Measurements from ENCODE around the gene C5orf22.

DNA sequence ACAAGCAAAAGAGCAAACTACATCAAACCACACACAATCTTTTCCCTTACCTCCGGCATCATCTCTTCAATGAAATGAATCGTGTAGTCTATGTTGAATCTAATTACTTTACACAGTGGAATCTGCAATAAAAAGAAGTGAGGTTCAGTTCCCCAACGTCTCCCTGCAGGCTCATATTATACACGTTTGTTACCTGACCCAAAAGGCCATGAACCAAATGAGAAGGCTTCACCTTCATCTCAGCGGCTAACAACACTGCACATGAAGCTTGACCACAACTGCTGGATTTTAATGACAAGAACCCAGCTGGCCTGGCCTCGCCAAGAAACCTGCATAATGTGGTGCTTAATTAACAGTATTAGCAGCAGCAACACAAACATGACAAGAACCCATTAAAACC, 45.7 kb upstream of the C5orf22 start:
- TF ChIP-seq POLR2A (IDR thresholded peaks at IDR 0.05), result no peak
- TF ChIP-seq, protein P1, sequence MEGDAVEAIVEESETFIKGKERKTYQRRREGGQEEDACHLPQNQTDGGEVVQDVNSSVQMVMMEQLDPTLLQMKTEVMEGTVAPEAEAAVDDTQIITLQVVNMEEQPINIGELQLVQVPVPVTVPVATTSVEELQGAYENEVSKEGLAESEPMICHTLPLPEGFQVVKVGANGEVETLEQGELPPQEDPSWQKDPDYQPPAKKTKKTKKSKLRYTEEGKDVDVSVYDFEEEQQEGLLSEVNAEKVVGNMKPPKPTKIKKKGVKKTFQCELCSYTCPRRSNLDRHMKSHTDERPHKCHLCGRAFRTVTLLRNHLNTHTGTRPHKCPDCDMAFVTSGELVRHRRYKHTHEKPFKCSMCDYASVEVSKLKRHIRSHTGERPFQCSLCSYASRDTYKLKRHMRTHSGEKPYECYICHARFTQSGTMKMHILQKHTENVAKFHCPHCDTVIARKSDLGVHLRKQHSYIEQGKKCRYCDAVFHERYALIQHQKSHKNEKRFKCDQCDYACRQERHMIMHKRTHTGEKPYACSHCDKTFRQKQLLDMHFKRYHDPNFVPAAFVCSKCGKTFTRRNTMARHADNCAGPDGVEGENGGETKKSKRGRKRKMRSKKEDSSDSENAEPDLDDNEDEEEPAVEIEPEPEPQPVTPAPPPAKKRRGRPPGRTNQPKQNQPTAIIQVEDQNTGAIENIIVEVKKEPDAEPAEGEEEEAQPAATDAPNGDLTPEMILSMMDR (IDR thresholded peaks at IDR 0.05), result no peak
